ENCODE data around the gene HDAC9. TPM values are rescaled to one million over a fixed set of nuclear protein-coding genes. Genes with fewer than 3 reads are reported as not detected.

The HDAC9 gene
- total RNA-seq, 1 experiment from 2014 or later: 4.3 TPM

DNA sequence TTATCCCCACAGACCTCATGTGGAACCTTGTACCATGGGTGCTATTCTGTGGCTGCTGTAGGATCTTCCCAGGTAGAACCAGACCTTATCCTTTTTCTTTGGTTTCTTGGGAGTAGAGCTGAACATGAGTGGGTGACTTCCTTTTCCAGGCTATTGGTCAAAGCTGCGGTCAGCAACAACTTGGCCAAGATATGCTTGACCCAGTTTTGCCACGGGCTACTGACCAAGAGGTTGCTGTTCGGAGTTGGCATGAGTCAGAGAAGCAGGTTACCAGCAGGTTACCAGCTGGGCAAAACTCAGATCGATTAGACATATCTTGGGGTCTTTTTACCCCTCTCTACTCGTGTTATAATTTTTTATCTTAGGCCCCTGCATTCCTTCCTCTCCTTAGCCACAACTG lies 36.7 kb upstream of the HDAC9 start:
- Histone ChIP-seq H3K9me3 (ENCODE audit: control insufficient read depth in 1 of 2, insufficient read depth in 1 of 2, low read depth in 1 of 2, low read length in 2 of 2) (no peaks in the 10 kb centered on the region), H3K4me1 (ENCODE audit: control insufficient read depth in 1 of 2, insufficient read depth in 2 of 2, low read length in 2 of 2) (peaks cover 0 to 5% of the 10 kb centered on the region in 2 experiments; a peak in 1 of 4 replicates), H2AFZ (ENCODE audit: low read depth, low read length, poor library complexity, severe bottlenecking) (no peak overlapping the region), H3K79me2 (ENCODE audit: insufficient read depth, low read length) (no peaks in the 10 kb centered on the region), H3K27me3 (ENCODE audit: insufficient read depth, low read length) (no peaks in the 10 kb centered on the region), H3K9ac (ENCODE audit: low read length) (no peak overlapping the region), H3K9me2 (ENCODE audit: insufficient read depth) (no peaks in the 10 kb centered on the region), H3K27ac (ENCODE audit: low read depth, low read length) (no peak overlapping the region), H4K20me1 (ENCODE audit: insufficient read depth) (no peaks in the 10 kb centered on the region), H3K36me3 (ENCODE audit: control insufficient read depth in 1 of 2, insufficient read depth in 2 of 2, low read length in 2 of 2) (no peaks in the 10 kb centered on the region), H3K4me3 (replicated peaks in 1 of 2; ENCODE audit: low read depth in 1 of 2, low read length in 2 of 2) (no peak overlapping the region), H3K4me2 (ENCODE audit: low read length) (no peak overlapping the region)
- ChIA-PET CTCF (no interaction called here), RAD21 (ENCODE audit: low non-redundant PET in 1 of 2, low total read pairs in 2 of 2, uncharacterized antibody in 2 of 2, unreplicated experiment in 2 of 2) (no interaction called here), POLR2A (no interaction called here)
- TF ChIP-seq FOSL1 (IDR thresholded peaks at IDR 0.05; ENCODE audit: low read depth) (no peak), ZBTB33 (IDR thresholded peaks at IDR 0.05; ENCODE audit: extremely low read depth, insufficient replicate concordance, low read length) (no peak), EZH2 (IDR thresholded peaks at IDR 0.05) (no peak), SRF (IDR thresholded peaks at IDR 0.05; ENCODE audit: low read depth) (no peak), REST (IDR thresholded peaks at IDR 0.05; ENCODE audit: low read depth) (no peak), MAX (IDR thresholded peaks at IDR 0.05) (no peak), EGR1 (IDR thresholded peaks at IDR 0.05; ENCODE audit: low read depth) (no peak), CEBPB (IDR thresholded peaks at IDR 0.05; ENCODE audit: low read depth) (no peak), ZFX (IDR thresholded peaks at IDR 0.05) (no peak)
- TF ChIP-seq, protein P1, sequence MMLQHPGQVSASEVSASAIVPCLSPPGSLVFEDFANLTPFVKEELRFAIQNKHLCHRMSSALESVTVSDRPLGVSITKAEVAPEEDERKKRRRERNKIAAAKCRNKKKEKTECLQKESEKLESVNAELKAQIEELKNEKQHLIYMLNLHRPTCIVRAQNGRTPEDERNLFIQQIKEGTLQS (IDR thresholded peaks at IDR 0.05): no peak
- DNase-seq (ENCODE audit: low read depth, low spot score) (no peak), ATAC-seq (no peak)
- intact Hi-C loops (cut with micrococcal nuclease): no loop called here
- no TSS peak for BruUV-seq (replicated peaks)
